HG03520 (cell line): ENCODE measurements around the gene PHAF1.
A peak's percentile ranks its signal among the peaks of the same experiment; 100 is the strongest.

Source experiments
- ATAC-seq: cut with Tn5 transposase; IDR thresholded peaks from one replicate; pipeline ENCODE4 v1.9.1; 2021; ENCODE audit warnings: mild to moderate bottlenecking, moderate library complexity; ENCODE audit not compliant: unreplicated experiment

The PHAF1 gene

DNA sequence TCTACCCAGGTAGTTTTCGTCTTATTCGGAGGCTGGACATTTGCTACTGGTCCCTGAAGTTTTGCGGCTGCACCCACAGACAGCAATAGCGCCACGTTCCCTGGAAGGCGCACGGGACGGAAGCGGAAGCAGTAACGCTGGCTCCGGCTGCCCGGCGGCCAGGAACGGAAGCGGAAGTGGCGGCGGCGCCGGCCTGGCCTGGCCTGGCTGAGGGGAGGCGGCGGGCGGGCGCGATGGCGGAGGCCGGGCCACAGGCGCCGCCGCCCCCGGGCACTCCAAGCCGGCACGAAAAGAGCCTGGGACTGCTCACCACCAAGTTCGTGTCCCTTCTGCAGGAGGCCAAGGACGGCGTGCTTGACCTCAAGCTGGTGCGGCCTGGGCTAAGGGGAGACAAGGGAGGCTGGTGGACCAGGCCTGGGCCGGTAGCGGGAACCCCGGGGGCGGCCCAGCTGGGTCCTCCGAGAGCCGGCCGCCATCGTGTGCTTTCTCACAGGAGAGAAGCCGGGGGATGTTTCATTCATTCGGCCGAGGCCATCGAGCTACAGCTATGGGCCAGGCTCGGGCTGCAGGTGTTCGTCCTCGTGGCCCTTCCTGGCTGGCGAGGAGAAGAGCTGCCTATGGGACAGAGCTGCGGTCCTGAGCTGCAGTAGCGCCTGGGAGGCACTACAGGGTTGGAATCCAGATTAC, 82.4 kb downstream of the PHAF1 start, which contains the start of gene E2F4:
Gene E2F4 (plus strand): TSS at position 161 of the 687 bp plus-strand sequence. CDS start 73 bp downstream, at position 234.
- ATAC-seq = peak; percentile 76

DNA sequence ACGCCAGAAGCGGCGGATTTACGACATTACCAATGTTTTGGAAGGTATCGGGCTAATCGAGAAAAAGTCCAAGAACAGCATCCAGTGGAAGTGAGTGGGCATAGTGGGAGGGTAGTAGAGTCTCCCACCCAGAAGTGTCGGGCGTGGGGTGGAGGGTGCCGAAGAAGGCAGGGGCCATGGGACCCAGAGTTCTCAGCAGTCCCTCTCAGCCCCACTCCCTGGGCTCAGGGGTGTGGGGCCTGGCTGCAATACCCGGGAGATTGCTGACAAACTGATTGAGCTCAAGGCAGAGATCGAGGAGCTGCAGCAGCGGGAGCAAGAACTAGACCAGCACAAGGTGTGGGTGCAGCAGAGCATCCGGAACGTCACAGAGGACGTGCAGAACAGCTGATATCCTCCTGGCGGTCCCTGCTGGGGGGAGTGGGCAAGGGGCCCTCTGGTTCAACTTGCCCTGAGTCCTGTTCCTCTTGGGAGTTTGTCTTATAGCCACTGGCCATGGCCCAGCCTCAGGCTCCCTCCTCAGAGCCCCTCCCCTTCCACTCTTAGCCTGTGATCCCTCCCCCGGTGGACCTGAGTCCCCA, 83.1 kb downstream of the PHAF1 start:
- no peak for ATAC-seq

DNA sequence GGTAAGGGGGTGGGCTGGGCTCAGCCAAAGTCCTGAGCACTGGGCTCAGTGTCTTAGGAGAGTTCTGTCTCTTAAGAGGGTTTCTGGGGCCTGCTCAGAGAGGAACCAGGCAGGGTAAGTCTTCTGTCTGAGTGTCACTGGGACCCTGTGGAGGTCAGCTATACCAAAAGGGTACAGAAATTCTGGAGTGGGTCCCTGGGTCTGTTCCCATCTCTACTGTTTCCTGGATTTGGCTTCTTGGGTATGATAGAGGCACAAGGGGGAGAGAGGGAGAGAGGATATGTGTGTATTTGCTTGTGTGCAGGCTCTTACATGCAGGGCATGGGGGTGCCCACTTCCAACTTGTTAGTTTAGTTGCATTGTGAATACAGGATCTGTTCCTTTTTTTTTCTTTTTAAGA, 83.8 kb downstream of the PHAF1 start:
- no peak for ATAC-seq

DNA sequence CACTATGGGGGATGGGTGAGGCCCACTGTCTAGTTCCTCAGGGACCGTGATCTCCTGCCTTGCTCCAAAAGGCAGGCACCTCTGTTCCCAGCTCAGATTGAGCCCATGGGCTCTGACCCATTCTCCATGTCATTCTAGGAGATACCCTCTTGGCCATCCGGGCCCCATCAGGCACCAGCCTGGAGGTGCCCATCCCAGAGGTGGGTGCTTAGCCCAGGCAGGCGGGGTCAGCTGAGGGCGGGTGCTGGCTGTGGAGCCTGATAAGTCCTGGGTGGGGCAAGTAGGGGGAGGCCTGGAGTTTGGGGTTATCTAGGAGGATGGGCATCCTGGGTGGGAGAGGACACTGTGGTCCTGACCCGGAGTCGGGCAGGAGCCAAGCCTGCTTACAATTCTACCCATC, 84.5 kb downstream of the PHAF1 start:
- ATAC-seq = no peak

DNA sequence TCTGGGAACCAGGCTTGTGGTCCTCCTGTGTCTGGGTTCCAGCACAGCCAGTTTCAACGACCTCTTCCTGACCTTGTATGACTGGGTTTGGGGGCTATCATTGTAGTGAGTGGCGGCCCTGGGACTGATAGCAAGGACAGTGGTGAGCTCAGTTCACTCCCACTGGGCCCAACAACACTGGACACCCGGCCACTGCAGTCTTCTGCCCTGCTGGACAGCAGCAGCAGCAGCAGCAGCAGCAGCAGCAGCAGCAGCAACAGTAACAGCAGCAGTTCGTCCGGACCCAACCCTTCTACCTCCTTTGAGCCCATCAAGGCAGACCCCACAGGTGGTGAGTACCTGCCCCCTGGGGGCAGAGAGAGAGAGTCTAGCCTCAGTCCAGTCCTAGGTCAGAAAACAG, 85.9 kb downstream of the PHAF1 start:
- no peak for ATAC-seq

DNA sequence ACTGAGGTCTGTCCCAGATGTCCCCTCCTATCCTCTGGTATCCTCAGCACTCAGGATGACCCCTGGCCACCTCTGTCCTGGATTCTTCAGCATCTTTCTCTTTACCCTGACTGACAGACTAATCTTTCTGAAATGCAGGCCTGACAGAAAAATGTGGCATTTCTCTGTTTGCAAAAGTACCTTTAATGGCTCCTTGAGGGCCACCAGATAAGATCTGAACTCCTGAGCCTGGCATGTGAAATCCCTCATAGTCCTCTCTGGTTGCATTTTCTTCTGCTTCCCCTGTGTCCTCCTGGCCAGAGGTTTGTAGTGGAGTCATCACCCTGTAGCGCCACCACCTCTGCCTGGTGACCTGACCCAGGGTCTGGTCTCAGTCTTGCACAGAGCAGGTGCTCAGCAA, 87.1 kb downstream of the PHAF1 start:
- ATAC-seq = no peak

DNA sequence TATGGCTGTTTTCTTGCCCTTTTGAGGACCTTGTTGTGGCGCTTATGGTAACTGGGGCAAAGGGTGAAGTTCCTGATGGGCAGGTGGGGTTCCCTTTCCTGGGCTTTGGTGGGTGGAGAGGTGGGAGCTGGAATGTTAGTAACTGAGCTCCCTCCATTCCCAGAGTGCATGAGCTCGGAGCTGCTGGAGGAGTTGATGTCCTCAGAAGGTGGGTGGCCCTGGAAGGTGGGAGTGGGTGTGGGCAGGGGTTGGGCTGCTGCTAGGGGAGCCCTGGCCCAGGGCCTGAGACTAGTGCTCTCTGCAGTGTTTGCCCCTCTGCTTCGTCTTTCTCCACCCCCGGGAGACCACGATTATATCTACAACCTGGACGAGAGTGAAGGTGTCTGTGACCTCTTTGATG, 88.0 kb downstream of the PHAF1 start:
- no peak for ATAC-seq
